ENCODE data around the gene LRCOL1. TPM values are rescaled to one million over a fixed set of nuclear protein-coding genes. Genes with fewer than 3 reads are reported as not detected.

Gene LRCOL1
- total RNA-seq, 2 donors from 2014 or later: not detected

- H3K4me3 ChIP-seq: no peak overlapping the region
- WGBS, 2 donors: 93 to 96% methylated on average over 10 to 12 of the region's 12 CpGs
- peaks cover 0 to 30% of the 10 kb centered on the region in 2 donors for H3K36me3 ChIP-seq (replicated peaks in 1 of 2; ENCODE audit: insufficient read depth in 1 of 2, low read depth in 2 of 2)
- H3K9me3 ChIP-seq: no peaks in the 10 kb centered on the region
- H3K4me1 ChIP-seq: no peaks in the 10 kb centered on the region
- intact Hi-C loops (cut with DNase I): no loop called here
- ATAC-seq (no peak), DNase-seq (no peak)
- no peak overlapping the region for H3K27ac ChIP-seq
- H3K27me3 ChIP-seq: no peaks in the 10 kb centered on the region
- TF ChIP-seq CTCF (IDR thresholded peaks at IDR 0.05): no peak
- TF ChIP-seq POLR2A (IDR thresholded peaks at IDR 0.05): no peak
These were observed 46.8 kb upstream of the LRCOL1 start for GRCh38 chr12:132657004-132657727.

- H3K4me1 ChIP-seq: no peaks in the 10 kb centered on the region
- no peaks in the 10 kb centered on the region for H3K9me3 ChIP-seq
- TF ChIP-seq CTCF (IDR thresholded peaks at IDR 0.05) (no peak), POLR2A (IDR thresholded peaks at IDR 0.05) (no peak)
- H3K36me3 ChIP-seq (replicated peaks in 1 of 2; ENCODE audit: insufficient read depth in 1 of 2, low read depth in 2 of 2): peaks cover 0 to 21% of the 10 kb centered on the region in 2 donors
- no peak for ATAC-seq
- 86 to 89% methylated on average over 7 of the region's 7 CpGs for WGBS, 2 donors
- H3K27ac ChIP-seq: no peak overlapping the region
- H3K27me3 ChIP-seq: no peaks in the 10 kb centered on the region
- H3K4me3 ChIP-seq: no peak overlapping the region
- DNase-seq: no peak
- intact Hi-C loops (cut with DNase I): no loop called here
These were observed 43.3 kb upstream of the LRCOL1 start for GRCh38 chr12:132653567-132654290.

GRCh38 chr12:132651444-132652100 is 41.2 kb upstream of the LRCOL1 start:
- 75 to 82% methylated on average over 7 to 9 of the region's 9 CpGs for WGBS, 2 donors

GRCh38 chr12:132649226-132649945 is 39.0 kb upstream of the LRCOL1 start:
- 93 to 94% methylated on average over 14 to 17 of the region's 27 CpGs for WGBS, 2 donors
- DNase-seq: no peak
- no peak overlapping the region for H3K27ac ChIP-seq
- ATAC-seq: no peak
- H3K36me3 ChIP-seq (replicated peaks in 1 of 2; ENCODE audit: insufficient read depth in 1 of 2, low read depth in 2 of 2): peaks cover 0 to 7% of the 10 kb centered on the region in 2 donors
- TF ChIP-seq CTCF (IDR thresholded peaks at IDR 0.05) (no peak), POLR2A (IDR thresholded peaks at IDR 0.05) (no peak)
- no peaks in the 10 kb centered on the region for H3K9me3 ChIP-seq
- no peaks in the 10 kb centered on the region for H3K4me1 ChIP-seq
- intact Hi-C loops (cut with DNase I): no loop called here
- no peaks in the 10 kb centered on the region for H3K27me3 ChIP-seq
- no peak overlapping the region for H3K4me3 ChIP-seq

More at GRCh38 chr12:132651444-132652100, 41.2 kb upstream of the LRCOL1 start:
- Histone ChIP-seq H3K9me3 (no peaks in the 10 kb centered on the region), H3K4me3 (no peak overlapping the region), H3K36me3 (replicated peaks in 1 of 2; ENCODE audit: insufficient read depth in 1 of 2, low read depth in 2 of 2) (peaks cover 0 to 10% of the 10 kb centered on the region in 2 donors), H3K27ac (no peak overlapping the region), H3K4me1 (no peaks in the 10 kb centered on the region), H3K27me3 (no peaks in the 10 kb centered on the region)
- intact Hi-C loops (cut with DNase I): no loop called here
- TF ChIP-seq CTCF (IDR thresholded peaks at IDR 0.05): no peak
- TF ChIP-seq POLR2A (IDR thresholded peaks at IDR 0.05): no peak
- ATAC-seq: no peak
- no peak for DNase-seq
